Measurements from ENCODE around the gene OSBPL6. TPM values are rescaled to one million over a fixed set of nuclear protein-coding genes. Genes with fewer than 3 reads are reported as not detected.

The OSBPL6 gene
- polyA plus RNA-seq, 1 donor (not counting 4 experiments of a cell fraction or from before 2014, with no cell fraction given), result 11.6 TPM

GRCh38 chr2:178269438-178270224 lies 75.3 kb downstream of the OSBPL6 start:
- no peaks in the 10 kb centered on the region for H3K27me3 ChIP-seq (ENCODE audit: control insufficient read depth, extremely low read depth, insufficient read depth, low read length)
- H3K4me3 ChIP-seq (ENCODE audit: control insufficient read depth in 2 of 3, extremely low read depth in 1 of 3, insufficient read depth in 2 of 3, low read depth in 1 of 3, low read length in 3 of 3), result no peak overlapping the region
- dilution Hi-C loops (cut with MboI; ENCODE audit: extremely low pct_ligation_motif_present, low sequenced_read_pairs), result no loop called here
- no peak overlapping the region for H2AFZ ChIP-seq (ENCODE audit: control insufficient read depth, low read length)
- no peak overlapping the region for H3K4me2 ChIP-seq (ENCODE audit: control insufficient read depth, extremely low read depth, insufficient read depth, low read depth, low read length)
- peaks cover 29% of the 10 kb centered on the region for H3K4me1 ChIP-seq (ENCODE audit: control insufficient read depth, extremely low read depth, insufficient read depth, low read length)
- DNase-seq (ENCODE audit: low read depth, low spot score) (no peak), FAIRE-seq (no peak)
- H4K20me1 ChIP-seq (ENCODE audit: control insufficient read depth, extremely low read depth, insufficient read depth, low read length), result no peaks in the 10 kb centered on the region
- no peaks in the 10 kb centered on the region for H3K9me3 ChIP-seq (ENCODE audit: control insufficient read depth, low read depth, low read length)
- TF ChIP-seq EZH2 (IDR thresholded peaks at IDR 0.05; ENCODE audit: low read length) (no peak), CTCF (optimal IDR thresholded peaks at IDR 0.05 in 1 of 3, IDR thresholded peaks at IDR 0.05 in 1 of 3, conservative IDR thresholded peaks at IDR 0.05 in 1 of 3; ENCODE audit: extremely low read depth in 1 of 3, insufficient read depth in 2 of 3, low read length in 3 of 3) (no peak)
- H3K36me3 ChIP-seq (ENCODE audit: control insufficient read depth in 2 of 2, extremely low read depth in 1 of 2, insufficient read depth in 2 of 2, low read length in 2 of 2), result no peaks in the 10 kb centered on the region
- no peak overlapping the region for H3K27ac ChIP-seq (ENCODE audit: control insufficient read depth, insufficient read depth, low read length)
- H3K9ac ChIP-seq (ENCODE audit: control insufficient read depth, extremely low read depth, insufficient read depth, low read length), result no peak overlapping the region
- H3K79me2 ChIP-seq (ENCODE audit: control insufficient read depth, insufficient read depth, low read length), result no peaks in the 10 kb centered on the region
- no peaks in the 10 kb centered on the region for H3K9me1 ChIP-seq (ENCODE audit: control insufficient read depth, extremely low read depth, insufficient read depth, low read length)

- TF ChIP-seq EZH2 (IDR thresholded peaks at IDR 0.05; ENCODE audit: low read length), result no peak
- no peak for TF ChIP-seq CTCF (optimal IDR thresholded peaks at IDR 0.05 in 1 of 3, IDR thresholded peaks at IDR 0.05 in 1 of 3, conservative IDR thresholded peaks at IDR 0.05 in 1 of 3; ENCODE audit: extremely low read depth in 1 of 3, insufficient read depth in 2 of 3, low read length in 3 of 3)
- no peak overlapping the region for H3K4me3 ChIP-seq (ENCODE audit: control insufficient read depth in 2 of 3, extremely low read depth in 1 of 3, insufficient read depth in 2 of 3, low read depth in 1 of 3, low read length in 3 of 3)
- no peaks in the 10 kb centered on the region for H3K36me3 ChIP-seq (ENCODE audit: control insufficient read depth in 2 of 2, extremely low read depth in 1 of 2, insufficient read depth in 2 of 2, low read length in 2 of 2)
- H3K9me1 ChIP-seq (ENCODE audit: control insufficient read depth, extremely low read depth, insufficient read depth, low read length), result no peaks in the 10 kb centered on the region
- no peak overlapping the region for H3K9ac ChIP-seq (ENCODE audit: control insufficient read depth, extremely low read depth, insufficient read depth, low read length)
- no peaks in the 10 kb centered on the region for H3K9me3 ChIP-seq (ENCODE audit: control insufficient read depth, low read depth, low read length)
- FAIRE-seq, result no peak
- H2AFZ ChIP-seq (ENCODE audit: control insufficient read depth, low read length), result no peak overlapping the region
- no peak overlapping the region for H3K27ac ChIP-seq (ENCODE audit: control insufficient read depth, insufficient read depth, low read length)
- DNase-seq (ENCODE audit: low read depth, low spot score), result no peak
- dilution Hi-C loops (cut with MboI; ENCODE audit: extremely low pct_ligation_motif_present, low sequenced_read_pairs), result no loop called here
- H3K4me2 ChIP-seq (ENCODE audit: control insufficient read depth, extremely low read depth, insufficient read depth, low read depth, low read length), result no peak overlapping the region
- no peaks in the 10 kb centered on the region for H3K27me3 ChIP-seq (ENCODE audit: control insufficient read depth, extremely low read depth, insufficient read depth, low read length)
- H3K79me2 ChIP-seq (ENCODE audit: control insufficient read depth, insufficient read depth, low read length), result no peaks in the 10 kb centered on the region
- H3K4me1 ChIP-seq (ENCODE audit: control insufficient read depth, extremely low read depth, insufficient read depth, low read length), result peaks cover 29% of the 10 kb centered on the region
- H4K20me1 ChIP-seq (ENCODE audit: control insufficient read depth, extremely low read depth, insufficient read depth, low read length), result no peaks in the 10 kb centered on the region
Measured at GRCh38 chr2:178270338-178270737, 76.0 kb downstream of the OSBPL6 start.

Measured in keratinocyte (primary cell).